HuH-7.5 (cell line): ENCODE results near the gene PLA2G12A.

Experiments used
- DNase-seq: peaks from one replicate; pipeline ENCODE4 v3.0.0; 2011; ENCODE audit warnings: low spot score

Gene PLA2G12A

GRCh38 chr4:109729718-109730618 is at the start of gene PLA2G12A:
Gene PLA2G12A, minus strand, starts transcription at chr4:109730070. Its CDS starts 261 bp downstream, at chr4:109729809.
- peak; percentile 61 for DNase-seq

GRCh38 chr4:109764789-109765402 is 35.0 kb upstream of the PLA2G12A start:
- no peak for DNase-seq

- DNase-seq: no peak
Observed at GRCh38 chr4:109764376-109764775, 34.5 kb upstream of the PLA2G12A start.

GRCh38 chr4:109760682-109761081 is 30.8 kb upstream of the PLA2G12A start:
- no peak for DNase-seq

GRCh38 chr4:109755656-109756055 is 25.8 kb upstream of the PLA2G12A start:
- DNase-seq: no peak

GRCh38 chr4:109754093-109754857 is 24.4 kb upstream of the PLA2G12A start:
- no peak for DNase-seq

GRCh38 chr4:109752525-109752924 is 22.7 kb upstream of the PLA2G12A start:
- DNase-seq: no peak

- DNase-seq: no peak
Observed at GRCh38 chr4:109751852-109752251, 22.0 kb upstream of the PLA2G12A start.

GRCh38 chr4:109750652-109751244 is 20.9 kb upstream of the PLA2G12A start:
- no peak for DNase-seq

- DNase-seq: no peak
Observed at GRCh38 chr4:109749388-109750082, 19.7 kb upstream of the PLA2G12A start.

- DNase-seq: no peak
Observed at GRCh38 chr4:109748114-109748513, 18.2 kb upstream of the PLA2G12A start.

GRCh38 chr4:109746728-109747127 is 16.9 kb upstream of the PLA2G12A start:
- no peak for DNase-seq

- no peak for DNase-seq
Observed at GRCh38 chr4:109745830-109746229, 16.0 kb upstream of the PLA2G12A start.

- no peak for DNase-seq
Observed at GRCh38 chr4:109739547-109739946, 9.7 kb upstream of the PLA2G12A start.

- DNase-seq: no peak
Observed at GRCh38 chr4:109738104-109738872, 8.4 kb upstream of the PLA2G12A start.

- DNase-seq: no peak
Observed at GRCh38 chr4:109735566-109736365, 5.9 kb upstream of the PLA2G12A start.

- DNase-seq: no peak
Observed at GRCh38 chr4:109733728-109734127, 3.9 kb upstream of the PLA2G12A start.

GRCh38 chr4:109730619-109731545 is 1.0 kb upstream of the PLA2G12A start:
- no peak for DNase-seq
